HG02840 (cell line): ENCODE measurements around the gene ZNF189.
A peak's percentile ranks its signal among the peaks of the same experiment; 100 is the strongest.

Experiments used
- ATAC-seq: cut with Tn5 transposase; IDR thresholded peaks from one replicate; pipeline ENCODE4 v1.9.1; 2021; ENCODE audit warnings: mild to moderate bottlenecking, moderate library complexity, moderate number of reproducible peaks; ENCODE audit not compliant: unreplicated experiment, low FRiP score

Gene ZNF189

GRCh38 chr9:101446732-101447131, 48.1 kb downstream of the ZNF189 start:
- no peak for ATAC-seq

GRCh38 chr9:101448680-101449070, 50.0 kb downstream of the ZNF189 start:
- ATAC-seq: no peak

- ATAC-seq: peak; percentile 96
Measured at GRCh38 chr9:101449071-101449721, 50.5 kb downstream of the ZNF189 start.

GRCh38 chr9:101450931-101451330, 52.3 kb downstream of the ZNF189 start:
- no peak for ATAC-seq

GRCh38 chr9:101451498-101451897, 52.8 kb downstream of the ZNF189 start:
- no peak for ATAC-seq

- no peak for ATAC-seq
Measured at GRCh38 chr9:101453776-101454570, 55.3 kb downstream of the ZNF189 start.

- ATAC-seq: no peak
Measured at GRCh38 chr9:101455656-101456240, 57.1 kb downstream of the ZNF189 start.

- no peak for ATAC-seq
Measured at GRCh38 chr9:101457003-101457402, 58.4 kb downstream of the ZNF189 start.

GRCh38 chr9:101458963-101459631, 60.4 kb downstream of the ZNF189 start:
- ATAC-seq: peak; percentile 86
